ENCODE data around the gene ADAMTS6.

- TF ChIP-seq CTCF (IDR thresholded peaks at IDR 0.05) (no peak), EP300 (IDR thresholded peaks at IDR 0.05) (no peak)
These were observed 6.4 kb downstream of the ADAMTS6 start for GRCh38 chr5:65475336-65475735.

Measured in suprapubic skin (tissue), 3 donors.